GM12873 (cell line): ENCODE data around the gene FNDC11.

Experiments used
- CTCF ChIP-seq: IDR thresholded peaks from 2 replicates; pipeline ENCODE4 v1.5.1; 2012; ENCODE audit warnings: low read depth, mild to moderate bottlenecking, moderate library complexity, low read length, control low read depth; ENCODE audit not compliant: insufficient read depth; ENCODE audit errors: missing control alignments

Gene FNDC11

GRCh38 chr20:63533871-63534393 lies 20.0 kb upstream of the FNDC11 start:
- no peak for TF ChIP-seq CTCF

- no peak for TF ChIP-seq CTCF
These were observed 19.5 kb upstream of the FNDC11 start for GRCh38 chr20:63534427-63534830.

- TF ChIP-seq CTCF = no peak
These were observed 18.9 kb upstream of the FNDC11 start for GRCh38 chr20:63534831-63535651.

- TF ChIP-seq CTCF = no peak
These were observed 17.6 kb upstream of the FNDC11 start for GRCh38 chr20:63536241-63536977.

- no peak for TF ChIP-seq CTCF
These were observed 16.9 kb upstream of the FNDC11 start, which contains the start of gene PTK6 for GRCh38 chr20:63536997-63537524. Gene PTK6, minus strand, starts transcription at chr20:63537376. Its CDS starts 62 bp downstream, at chr20:63537314.

- peak; percentile 98 for TF ChIP-seq CTCF
These were observed 16.3 kb upstream of the FNDC11 start for GRCh38 chr20:63537525-63538203.
